ENCODE data around the gene AK8.

The AK8 gene

GRCh38 chr9:132887181-132888120 lies 9.4 kb upstream of the AK8 start:
- FAIRE-seq = no peak

DNA sequence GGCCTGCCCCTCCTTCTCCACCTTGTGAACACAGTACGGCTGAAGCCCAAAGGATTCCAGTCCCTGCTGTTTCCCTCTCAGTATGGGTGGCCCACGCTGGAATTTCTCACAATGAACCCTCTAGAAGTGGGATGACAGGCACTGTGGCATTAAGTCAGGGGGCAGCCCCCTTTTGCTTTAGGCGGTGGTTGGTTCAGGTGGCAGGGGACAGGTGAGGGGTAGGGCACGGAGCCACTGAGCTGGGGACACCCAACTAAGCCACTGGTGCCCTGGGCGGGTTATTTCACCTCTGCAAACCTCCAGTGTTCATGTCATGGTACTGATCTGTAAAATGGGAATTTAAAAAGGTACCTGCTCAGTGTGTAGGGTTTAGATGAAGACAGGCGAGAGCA lies 8.2 kb upstream of the AK8 start:
- FAIRE-seq = no peak

DNA sequence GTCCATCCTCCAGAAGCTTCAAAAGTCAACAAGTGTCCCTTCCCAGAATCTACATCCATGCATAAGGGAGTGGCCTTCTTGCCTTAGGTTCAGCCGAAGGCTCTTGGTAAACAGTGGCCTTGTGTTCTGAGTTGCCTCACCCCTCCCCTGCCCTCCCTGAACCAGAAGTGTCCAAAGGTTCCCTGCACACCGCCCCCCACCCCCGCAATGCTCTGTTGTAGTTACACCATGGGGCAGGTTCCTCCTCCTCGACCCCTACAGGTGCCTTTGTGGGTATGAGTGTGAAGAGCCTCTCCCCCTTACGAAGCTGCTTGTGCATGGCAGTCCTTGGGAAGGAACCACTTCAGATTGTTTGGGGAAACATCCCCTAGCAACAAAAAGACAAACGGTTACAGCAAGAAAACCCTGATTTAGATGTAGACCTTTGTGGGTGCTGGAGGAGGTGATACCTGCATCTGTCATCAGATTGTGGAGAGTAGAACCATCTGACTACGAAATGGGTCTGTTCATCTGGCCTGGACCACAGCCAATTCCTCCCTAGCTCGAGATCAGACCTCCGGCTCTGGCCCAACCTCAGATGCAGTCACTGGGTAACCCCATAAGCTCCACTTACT lies 7.7 kb upstream of the AK8 start:
- no peak for FAIRE-seq

DNA sequence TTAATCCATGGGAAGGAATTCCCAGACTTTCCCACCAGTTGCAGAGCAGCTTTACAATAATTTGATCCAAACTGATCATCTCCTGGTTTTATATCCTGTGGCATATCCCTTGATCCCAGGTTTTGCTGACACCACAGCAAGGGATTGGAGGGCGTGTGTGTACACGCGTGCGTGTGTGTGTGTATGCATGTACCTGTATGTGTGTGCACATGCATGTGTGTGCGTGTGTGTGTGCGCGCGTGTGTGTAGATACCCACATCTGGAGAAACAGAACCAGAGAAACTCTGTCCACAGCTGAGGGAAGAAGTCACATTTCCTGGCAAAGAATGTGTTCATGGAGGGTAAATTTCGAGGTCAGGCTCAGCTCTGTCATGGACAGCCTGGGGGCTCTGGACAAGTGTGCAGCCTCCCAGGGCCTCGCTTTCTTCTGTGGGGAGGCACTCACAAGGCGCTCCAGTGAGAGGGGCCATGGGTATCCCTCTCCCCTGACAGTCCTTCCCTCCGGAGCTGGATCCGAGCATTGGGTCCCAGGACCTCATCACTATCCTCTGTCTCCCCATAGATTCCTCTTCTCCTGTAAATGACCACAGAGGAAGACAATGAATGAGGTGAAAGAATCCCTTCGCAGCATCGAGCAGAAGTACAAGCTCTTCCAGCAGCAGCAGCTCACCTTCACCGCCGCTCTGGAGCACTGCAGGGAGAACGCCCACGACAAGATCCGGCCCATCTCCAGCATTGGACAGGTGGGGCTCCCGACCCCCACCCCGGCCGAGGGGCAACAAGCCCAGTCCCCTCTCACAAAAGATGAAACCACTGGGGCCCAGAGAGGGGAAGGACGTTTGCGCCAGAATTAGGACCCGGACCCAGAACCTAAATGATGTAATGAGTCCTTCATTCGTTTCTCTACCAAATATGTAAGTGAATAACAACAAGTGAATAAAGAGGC lies 5.5 kb upstream of the AK8 start:
- no peak for FAIRE-seq

DNA sequence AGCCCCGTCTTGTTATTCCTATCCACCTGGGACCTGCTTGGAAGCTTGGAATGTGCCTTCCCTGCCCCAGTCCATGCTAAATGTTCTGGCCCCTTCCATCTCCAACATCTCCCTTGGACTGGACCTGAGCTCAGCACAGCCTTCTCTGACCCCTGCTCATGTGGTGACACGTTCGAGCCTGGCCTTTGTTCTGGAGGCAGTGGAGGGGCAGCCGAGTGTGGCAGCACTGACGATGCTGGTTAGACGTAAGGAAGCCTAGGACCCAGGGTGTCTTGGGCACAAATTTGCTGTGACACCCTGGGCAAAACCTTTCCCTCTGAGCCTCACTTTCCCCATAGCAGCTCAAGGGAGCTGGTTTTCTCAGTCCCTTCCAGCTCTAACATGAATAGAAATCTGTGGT lies 4.5 kb upstream of the AK8 start:
- FAIRE-seq = no peak

DNA sequence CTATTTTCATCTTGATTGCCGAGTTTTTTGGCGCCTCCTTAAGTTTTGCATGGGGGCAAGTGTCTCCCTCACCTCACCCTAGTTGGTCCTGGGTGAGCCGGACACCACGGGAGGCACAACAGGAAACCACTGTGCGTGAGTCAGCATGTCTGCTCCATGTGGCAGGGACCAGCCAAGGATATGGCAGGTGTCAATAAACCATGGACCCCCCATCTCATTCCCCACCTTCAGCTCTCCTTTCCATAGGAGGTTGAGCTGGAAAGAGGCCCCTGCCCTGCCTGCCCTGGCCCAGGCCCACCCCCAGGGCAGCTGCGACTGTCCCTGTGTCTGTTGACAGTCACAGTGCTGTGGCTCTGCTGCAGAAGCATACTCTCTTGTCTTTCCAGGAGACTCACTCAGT lies 3.7 kb upstream of the AK8 start:
- no peak for FAIRE-seq

DNA sequence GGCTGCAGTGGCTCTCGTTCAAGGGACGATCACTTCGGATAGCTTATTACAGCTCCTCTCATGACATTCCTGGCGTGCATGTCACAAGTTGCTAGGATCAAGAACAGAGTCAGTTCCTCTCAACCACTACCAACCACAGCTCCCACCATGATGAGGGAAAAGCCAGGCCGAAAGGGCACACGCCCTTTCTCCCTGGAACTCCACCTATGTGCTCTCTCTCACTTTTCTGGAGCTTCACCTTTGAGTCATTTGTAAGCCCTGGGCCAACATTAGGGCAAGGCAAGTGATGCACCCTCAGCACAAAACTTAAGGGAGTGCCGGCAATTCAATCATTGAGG lies 2.2 kb upstream of the AK8 start:
- no peak for FAIRE-seq

GRCh38 chr9:132879457-132880323 lies 1.6 kb upstream of the AK8 start:
- no peak for FAIRE-seq

GRCh38 chr9:132878695-132879456 lies 792 bp upstream of the AK8 start, which contains the start of gene SPACA9:
Gene SPACA9 (plus strand): TSS chr9:132878898. CDS start chr9:132883948, 5,050 bp downstream.
- FAIRE-seq = no peak

GRCh38 chr9:132877458-132877823 lies 643 bp downstream of the AK8 start:
- FAIRE-seq = no peak

- no peak for FAIRE-seq
Measured at GRCh38 chr9:132876849-132877248, 1.2 kb downstream of the AK8 start.

- no peak for FAIRE-seq
Measured at GRCh38 chr9:132875159-132875558, 2.9 kb downstream of the AK8 start.

DNA sequence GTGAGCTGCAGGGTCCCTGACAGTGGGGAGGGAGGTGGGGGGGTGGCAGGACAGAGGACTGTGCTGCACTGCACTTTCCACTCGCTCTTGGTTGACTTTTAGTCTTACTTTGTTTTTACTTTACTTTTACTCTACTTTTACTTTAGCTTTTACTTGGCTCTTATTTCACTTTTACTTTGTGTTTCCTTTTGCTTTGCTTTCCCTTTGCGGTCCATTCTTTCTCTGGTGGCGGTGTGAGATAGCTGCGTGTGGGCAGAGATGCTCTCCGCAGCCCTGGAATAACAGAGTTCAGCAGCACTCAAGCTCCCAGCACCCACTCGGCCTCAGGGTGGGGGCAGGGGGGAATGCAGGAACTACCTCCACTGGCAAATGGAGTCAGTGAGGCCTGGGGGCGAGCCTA lies 4.7 kb downstream of the AK8 start:
- no peak for FAIRE-seq

DNA sequence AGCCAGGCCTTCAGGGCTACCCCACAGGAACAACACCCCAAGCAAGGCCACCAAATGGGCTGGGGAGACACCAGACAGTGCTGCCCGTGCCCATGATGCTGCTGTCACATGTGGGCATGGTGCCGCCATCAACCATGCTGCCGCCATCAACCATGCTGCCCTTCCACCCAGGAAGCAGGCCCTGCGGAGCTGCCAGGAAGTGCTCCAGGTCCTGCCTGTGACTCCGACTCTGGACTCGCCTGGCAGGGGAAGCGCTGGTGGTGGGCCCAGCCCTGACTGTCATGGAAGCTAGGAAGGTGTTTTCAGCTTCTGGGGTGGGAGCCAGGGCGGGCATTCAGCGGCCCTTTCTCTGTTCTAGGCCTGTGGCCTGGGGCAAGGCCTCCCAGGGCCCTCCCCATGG lies 8.8 kb downstream of the AK8 start:
- FAIRE-seq = no peak

GRCh38 chr9:132866898-132867297 lies 11.2 kb downstream of the AK8 start:
- no peak for FAIRE-seq

DNA sequence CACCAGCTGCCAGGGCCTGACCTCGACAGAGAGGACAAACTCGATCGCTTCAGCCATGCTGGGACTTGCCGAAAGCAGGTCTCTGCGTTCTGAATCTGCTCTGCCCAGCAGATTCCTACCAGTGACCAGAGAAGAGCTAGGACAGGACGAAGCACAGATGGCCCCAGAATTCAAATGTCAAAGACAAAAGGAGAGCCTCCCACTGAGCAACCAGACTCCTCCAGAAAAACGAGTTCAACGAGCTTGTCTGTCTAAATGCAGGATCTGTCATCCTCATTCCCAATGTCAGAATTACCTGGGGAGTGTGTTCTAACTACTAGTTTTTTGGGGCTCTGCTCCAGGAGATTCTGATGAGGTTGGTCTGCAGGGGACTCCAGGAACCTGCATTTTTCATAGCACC lies 13.4 kb downstream of the AK8 start:
- FAIRE-seq = no peak

GRCh38 chr9:132864277-132864676 lies 13.8 kb downstream of the AK8 start:
- no peak for FAIRE-seq

GRCh38 chr9:132863096-132863495 lies 15.0 kb downstream of the AK8 start:
- FAIRE-seq = no peak

DNA sequence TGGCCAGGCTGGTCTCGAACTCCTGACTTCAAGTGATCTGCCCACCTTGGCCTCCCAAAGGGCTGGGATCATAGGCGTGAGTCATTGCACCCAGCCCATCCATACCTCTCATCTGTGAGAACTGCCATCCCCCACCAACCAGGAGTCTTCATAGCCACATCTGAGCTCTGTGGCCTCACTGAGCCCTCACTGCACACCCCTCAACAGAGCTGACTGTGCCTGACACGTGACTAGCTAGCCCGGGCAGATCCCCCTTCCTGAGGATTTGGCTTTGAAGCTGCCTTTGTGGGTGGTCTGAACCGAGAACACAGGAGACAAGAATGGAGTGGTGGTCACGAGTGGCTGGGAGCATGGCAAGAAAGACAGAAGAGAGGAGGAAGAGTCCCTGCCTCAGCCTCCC lies 15.6 kb downstream of the AK8 start:
- no peak for FAIRE-seq

GRCh38 chr9:132861666-132862065 lies 16.4 kb downstream of the AK8 start:
- no peak for FAIRE-seq

GRCh38 chr9:132858751-132859150 lies 19.3 kb downstream of the AK8 start:
- FAIRE-seq = no peak

Measured in endometrium (tissue), 2 donors.